ENCODE results near the gene NR6A1. TPM values are rescaled to one million over a fixed set of nuclear protein-coding genes. Genes with fewer than 3 reads are reported as not detected.

The NR6A1 gene
- polyA plus RNA-seq, 3 donors, result 1.00 to 1.5 (median 1.1) TPM

- no peak for DNase-seq (ENCODE audit: extremely low read depth in 1 of 11, low read depth in 9 of 11, low spot score in 4 of 11)
Measured at GRCh38 chr9:124576751-124577150, 194.4 kb downstream of the NR6A1 start.

GRCh38 chr9:124574534-124575375 lies 196.4 kb downstream of the NR6A1 start:
- DNase-seq (ENCODE audit: extremely low read depth in 1 of 11, low read depth in 9 of 11, low spot score in 4 of 11), result no peak

GRCh38 chr9:124570942-124571666 lies 200.0 kb downstream of the NR6A1 start:
- DNase-seq (ENCODE audit: extremely low read depth in 1 of 11, low read depth in 9 of 11, low spot score in 4 of 11), result no peak

- no peak for DNase-seq (ENCODE audit: extremely low read depth in 1 of 11, low read depth in 9 of 11, low spot score in 4 of 11)
Measured at GRCh38 chr9:124569942-124570341, 201.2 kb downstream of the NR6A1 start.

GRCh38 chr9:124567362-124567761 lies 203.7 kb downstream of the NR6A1 start:
- DNase-seq (ENCODE audit: extremely low read depth in 1 of 11, low read depth in 9 of 11, low spot score in 4 of 11), result no peak

- no peak for DNase-seq (ENCODE audit: extremely low read depth in 1 of 11, low read depth in 9 of 11, low spot score in 4 of 11)
Measured at GRCh38 chr9:124562328-124562727, 208.8 kb downstream of the NR6A1 start.

- no peak for DNase-seq (ENCODE audit: extremely low read depth in 1 of 11, low read depth in 9 of 11, low spot score in 4 of 11)
Measured at GRCh38 chr9:124559871-124560270, 211.2 kb downstream of the NR6A1 start.

- DNase-seq (ENCODE audit: extremely low read depth in 1 of 11, low read depth in 9 of 11, low spot score in 4 of 11), result no peak
Measured at GRCh38 chr9:124558777-124559470, 212.2 kb downstream of the NR6A1 start.

GRCh38 chr9:124557895-124558294 lies 213.2 kb downstream of the NR6A1 start:
- DNase-seq (ENCODE audit: extremely low read depth in 1 of 11, low read depth in 9 of 11, low spot score in 4 of 11), result no peak

- DNase-seq (ENCODE audit: extremely low read depth in 1 of 11, low read depth in 9 of 11, low spot score in 4 of 11), result no peak
Measured at GRCh38 chr9:124555043-124555442, 216.1 kb downstream of the NR6A1 start.

- no peak for DNase-seq (ENCODE audit: extremely low read depth in 1 of 11, low read depth in 9 of 11, low spot score in 4 of 11)
Measured at GRCh38 chr9:124553738-124554137, 217.4 kb downstream of the NR6A1 start.

- no peak for DNase-seq (ENCODE audit: extremely low read depth in 1 of 11, low read depth in 9 of 11, low spot score in 4 of 11)
Measured at GRCh38 chr9:124552273-124552605, 218.9 kb downstream of the NR6A1 start.

GRCh38 chr9:124551472-124552272 lies 219.4 kb downstream of the NR6A1 start:
- peak in 9 of 11 donors; percentile 13 to 36 (median 30) for DNase-seq (ENCODE audit: extremely low read depth in 1 of 11, low read depth in 9 of 11, low spot score in 4 of 11)

GRCh38 chr9:124550072-124550471 lies 221.0 kb downstream of the NR6A1 start:
- DNase-seq (ENCODE audit: extremely low read depth in 1 of 11, low read depth in 9 of 11, low spot score in 4 of 11), result no peak

- DNase-seq (ENCODE audit: extremely low read depth in 1 of 11, low read depth in 9 of 11, low spot score in 4 of 11), result no peak
Measured at GRCh38 chr9:124549016-124549415, 222.1 kb downstream of the NR6A1 start.

- DNase-seq (ENCODE audit: extremely low read depth in 1 of 11, low read depth in 9 of 11, low spot score in 4 of 11), result no peak
Measured at GRCh38 chr9:124544535-124544934, 226.6 kb downstream of the NR6A1 start.

- DNase-seq (ENCODE audit: extremely low read depth in 1 of 11, low read depth in 9 of 11, low spot score in 4 of 11), result no peak
Measured at GRCh38 chr9:124541824-124542223, 229.3 kb downstream of the NR6A1 start.

- no peak for DNase-seq (ENCODE audit: extremely low read depth in 1 of 11, low read depth in 9 of 11, low spot score in 4 of 11)
Measured at GRCh38 chr9:124537926-124538325, 233.2 kb downstream of the NR6A1 start.

- no peak for DNase-seq (ENCODE audit: extremely low read depth in 1 of 11, low read depth in 9 of 11, low spot score in 4 of 11)
Measured at GRCh38 chr9:124535846-124536245, 235.3 kb downstream of the NR6A1 start.
